GM19467 (cell line): ENCODE results near the gene EEF1AKMT3.
"Not testable (repeated sequence)": the region's sequence is repeated elsewhere in the genome, so short reads cannot be mapped to it uniquely, and the experiment has no call there.

Experiments
- ATAC-seq: cut with Tn5 transposase; IDR thresholded peaks from one replicate; pipeline ENCODE4 v1.9.1; 2021; ENCODE audit warnings: mild to moderate bottlenecking, moderate library complexity; ENCODE audit not compliant: unreplicated experiment

The EEF1AKMT3 gene

GRCh38 chr12:57764662-57765002 is 7.8 kb upstream of the EEF1AKMT3 start:
- no peak for ATAC-seq

DNA sequence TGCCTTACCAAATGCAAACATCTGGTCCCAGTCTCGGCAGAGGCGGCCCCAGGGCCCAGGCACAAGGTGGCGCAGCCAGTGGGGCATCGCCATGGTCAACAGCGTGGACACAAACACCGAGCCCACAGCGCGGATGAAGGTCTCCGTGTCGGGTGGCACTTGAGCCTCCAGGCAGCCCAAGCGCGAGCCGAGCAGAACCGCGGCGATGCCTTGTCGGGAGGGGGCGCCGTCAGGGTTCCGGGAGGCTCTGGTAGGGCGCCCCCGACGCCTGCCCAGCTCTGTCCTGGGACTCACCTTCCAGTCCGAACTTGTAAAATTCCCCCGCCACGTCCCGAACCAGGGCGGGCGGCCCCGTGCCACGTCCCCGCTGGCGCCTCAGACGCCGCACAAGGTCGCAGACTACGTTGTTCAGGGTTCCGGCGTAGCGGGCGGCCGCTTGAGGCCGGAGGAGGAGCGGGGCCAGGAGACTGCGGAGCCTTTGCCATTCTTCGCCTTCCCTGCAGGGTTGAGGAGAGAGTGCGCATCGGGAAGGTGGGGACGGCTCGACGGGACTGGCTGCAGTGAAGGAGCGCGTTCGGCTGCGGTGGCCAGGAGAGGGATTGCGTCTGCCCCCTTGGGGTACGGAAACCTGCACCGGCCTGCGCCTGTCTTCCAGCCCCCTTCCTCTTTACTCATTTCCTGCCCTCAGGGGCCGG is 7.3 kb upstream of the EEF1AKMT3 start:
- peak; percentile 39 for ATAC-seq

DNA sequence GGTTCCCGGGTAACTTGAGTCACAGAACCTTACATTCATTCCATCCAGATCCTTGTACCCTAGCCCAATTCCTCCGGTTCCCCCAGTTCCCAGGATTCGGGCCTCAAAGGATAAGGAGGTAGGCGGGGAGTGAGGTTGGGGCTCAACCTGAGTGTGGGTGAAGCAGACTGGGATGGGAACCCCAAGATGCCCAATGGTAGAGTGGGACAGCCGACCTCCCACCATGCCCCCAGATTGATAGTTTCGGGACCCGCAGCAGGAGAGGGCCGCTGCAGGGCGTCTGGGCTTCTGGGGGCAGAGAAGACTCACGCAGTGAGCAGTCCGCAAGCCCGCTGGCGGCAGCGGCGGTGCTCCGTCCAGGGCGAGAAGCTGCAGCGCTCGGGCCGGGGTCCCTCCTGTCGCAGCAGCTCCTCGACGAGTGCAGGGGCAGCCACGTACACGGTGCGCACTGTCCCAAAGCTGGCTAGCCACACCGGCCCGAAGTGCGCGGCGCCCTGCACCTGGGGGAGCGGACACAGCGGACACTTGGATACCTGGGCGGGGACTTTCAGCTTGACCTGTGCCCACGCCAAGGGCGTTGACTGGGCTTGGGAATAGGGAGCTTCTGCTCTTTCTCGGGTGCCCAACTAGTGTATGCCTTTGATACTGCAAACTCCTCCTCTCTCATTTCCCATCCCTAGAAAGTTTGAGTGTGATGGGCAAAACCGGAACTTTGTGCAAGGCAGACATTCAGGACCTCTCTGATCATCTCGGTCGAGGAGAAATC is 6.5 kb upstream of the EEF1AKMT3 start:
- ATAC-seq = no peak

DNA sequence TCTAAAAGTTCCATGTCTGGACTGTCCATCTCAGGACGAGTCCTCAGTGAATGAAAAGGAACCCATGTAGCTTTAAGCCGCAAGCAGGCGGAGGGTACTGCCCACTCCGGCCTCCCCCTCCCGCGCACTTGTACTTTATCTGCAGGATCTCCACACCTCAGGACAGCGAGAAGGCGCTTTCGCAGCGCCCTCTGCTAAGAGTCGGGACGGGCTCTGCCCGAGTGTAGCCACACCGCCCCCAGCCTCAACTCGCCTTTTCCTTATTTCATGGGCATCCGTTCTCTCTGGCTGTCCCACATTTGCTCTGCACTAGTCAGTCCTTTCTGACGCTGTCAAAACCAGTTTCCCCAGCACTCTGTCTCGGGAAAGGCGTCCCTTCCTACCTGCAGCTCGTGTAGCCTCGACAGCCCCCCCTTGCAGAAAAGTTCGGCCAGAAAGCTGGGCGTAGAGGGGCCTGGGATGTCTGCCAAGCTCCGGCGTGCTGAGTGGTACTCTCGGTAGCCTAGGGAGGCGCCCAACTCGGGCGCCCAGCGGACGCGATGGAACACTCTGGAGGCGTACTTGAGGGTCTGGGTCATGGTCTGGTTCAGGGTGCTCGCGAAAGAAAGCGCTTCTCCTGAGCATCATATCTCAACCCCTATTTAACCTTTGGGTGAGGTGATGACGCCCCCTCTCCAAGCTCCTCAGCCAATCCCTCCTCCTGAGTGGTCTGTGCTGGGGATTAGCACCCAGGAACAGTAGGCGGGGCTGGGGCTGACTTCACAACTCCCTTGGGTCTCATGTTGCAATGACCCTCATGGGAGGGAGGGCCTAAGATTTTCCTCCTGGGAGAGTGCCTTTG is 5.7 kb upstream of the EEF1AKMT3 start, which contains the start of gene CYP27B1:
Gene CYP27B1 (minus strand): TSS at position 615 of the 841 bp plus-strand sequence. CDS start 37 bp downstream, at position 578.
- ATAC-seq = no peak

DNA sequence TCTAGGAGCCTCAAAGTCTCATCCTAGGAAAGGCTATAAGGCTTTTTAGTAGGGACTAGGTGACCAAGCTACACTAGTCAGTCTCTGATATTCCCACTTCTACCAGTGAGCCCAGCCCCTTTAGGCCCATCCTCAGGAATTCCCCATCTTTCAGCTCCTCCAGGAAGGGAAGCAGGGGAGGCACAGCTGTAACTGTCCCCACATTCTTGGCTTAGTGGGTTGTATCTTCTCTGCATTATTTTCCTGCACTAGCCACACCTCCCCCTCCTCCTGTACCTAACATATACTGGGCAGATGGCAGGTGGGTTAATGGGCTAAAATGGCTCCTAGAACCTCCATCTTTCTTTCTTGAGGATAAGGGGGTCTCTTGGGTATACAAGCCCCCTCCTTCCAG is 5.1 kb upstream of the EEF1AKMT3 start:
- ATAC-seq = no peak

DNA sequence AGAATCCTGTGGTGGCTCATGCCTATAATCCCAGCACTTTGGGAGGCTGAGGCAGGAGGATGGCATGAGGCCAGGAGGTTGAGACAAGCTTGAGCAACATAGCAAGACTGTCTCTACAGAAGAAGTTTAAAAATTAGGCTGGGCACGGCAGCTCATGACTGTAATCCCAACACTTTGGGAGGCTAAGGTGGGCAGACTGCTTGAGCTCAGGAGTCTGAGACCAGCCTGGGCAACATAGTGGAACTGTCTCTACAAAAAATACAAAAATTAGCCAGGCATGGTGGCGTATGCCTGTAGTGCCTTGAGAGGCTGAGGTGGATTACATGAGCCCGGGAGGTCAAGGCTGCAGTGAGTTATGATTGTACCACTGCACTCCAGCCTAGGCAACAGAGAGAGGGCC is 4.5 kb upstream of the EEF1AKMT3 start:
- no peak for ATAC-seq

- ATAC-seq = no peak
Measured at GRCh38 chr12:57769594-57769993, 2.8 kb upstream of the EEF1AKMT3 start.

DNA sequence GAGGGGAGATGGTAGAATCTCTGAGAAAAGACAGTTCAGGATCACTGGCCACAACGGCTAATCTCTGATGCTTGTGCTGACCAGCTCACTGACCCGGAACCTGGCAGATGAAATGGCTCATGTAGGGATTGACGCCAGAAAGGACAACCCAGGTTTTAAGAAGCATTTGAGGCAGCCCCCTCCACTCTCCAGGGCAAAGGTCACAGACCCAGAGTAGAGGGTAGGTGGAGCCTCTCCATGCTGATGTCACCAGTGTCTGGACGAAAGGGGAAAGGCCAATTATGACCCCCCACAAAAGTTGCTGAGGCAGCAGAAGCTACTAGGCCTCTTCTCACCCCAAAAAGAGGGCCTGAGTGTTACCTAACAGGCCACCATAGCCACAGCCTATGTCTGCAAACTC is 1.7 kb upstream of the EEF1AKMT3 start:
- ATAC-seq = no peak

- ATAC-seq = peak; percentile 58
Measured at GRCh38 chr12:57771236-57771872, 1.1 kb upstream of the EEF1AKMT3 start.

DNA sequence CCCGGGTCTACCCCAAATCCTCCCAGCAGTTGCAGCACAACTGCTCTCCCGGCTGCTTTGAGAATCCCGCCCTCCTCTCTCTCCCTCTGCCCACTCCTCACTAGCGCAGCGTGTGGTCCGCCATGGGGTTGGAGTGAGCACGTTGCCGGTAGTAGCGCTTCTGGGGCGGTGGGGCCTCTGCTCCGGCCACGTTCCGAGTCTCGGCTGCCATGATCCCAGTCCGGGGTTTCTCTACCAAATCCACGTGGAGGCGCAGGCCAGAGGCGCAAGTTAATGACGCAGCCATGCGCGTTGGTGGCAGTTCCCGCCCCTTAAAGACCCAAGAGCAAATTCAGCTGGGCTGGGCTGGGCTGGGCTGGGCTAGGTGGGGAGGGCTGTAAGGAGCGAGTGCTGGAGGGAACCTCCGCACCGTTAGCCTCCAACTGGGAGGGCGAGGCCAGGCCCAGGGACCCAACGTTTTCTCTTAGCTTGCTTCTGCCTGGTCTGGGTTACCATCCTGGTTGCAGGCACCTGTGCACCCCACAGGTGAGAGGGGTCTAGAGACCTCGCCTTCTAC is 463 bp upstream of the EEF1AKMT3 start, which contains the start of gene METTL1:
Gene METTL1 (minus strand): TSS at position 233 of the 556 bp plus-strand sequence. CDS start 22 bp downstream, at position 211.
- peak; percentile 82 for ATAC-seq

DNA sequence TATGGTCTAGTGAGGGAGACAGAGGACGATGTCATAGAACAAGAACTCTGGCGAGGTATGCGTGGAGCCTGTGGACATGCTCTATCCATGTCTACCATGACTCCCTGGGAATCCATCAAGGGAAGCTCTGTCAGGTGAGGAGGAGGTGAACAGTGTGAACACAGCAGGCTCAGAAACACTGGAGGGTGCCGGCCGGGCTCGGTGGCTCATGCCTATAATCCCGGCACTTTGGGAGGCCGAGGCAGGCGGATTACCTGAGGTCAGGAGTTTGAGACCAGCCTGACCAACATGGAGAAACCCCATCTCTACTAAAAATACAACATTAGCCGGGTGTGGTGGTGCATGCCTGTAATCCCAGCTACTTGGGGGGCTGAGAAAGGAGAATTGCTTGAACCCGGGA is 2.2 kb downstream of the EEF1AKMT3 start:
- ATAC-seq = not testable (repeated sequence)

GRCh38 chr12:57775044-57775443 is 2.6 kb downstream of the EEF1AKMT3 start:
- ATAC-seq = no peak

DNA sequence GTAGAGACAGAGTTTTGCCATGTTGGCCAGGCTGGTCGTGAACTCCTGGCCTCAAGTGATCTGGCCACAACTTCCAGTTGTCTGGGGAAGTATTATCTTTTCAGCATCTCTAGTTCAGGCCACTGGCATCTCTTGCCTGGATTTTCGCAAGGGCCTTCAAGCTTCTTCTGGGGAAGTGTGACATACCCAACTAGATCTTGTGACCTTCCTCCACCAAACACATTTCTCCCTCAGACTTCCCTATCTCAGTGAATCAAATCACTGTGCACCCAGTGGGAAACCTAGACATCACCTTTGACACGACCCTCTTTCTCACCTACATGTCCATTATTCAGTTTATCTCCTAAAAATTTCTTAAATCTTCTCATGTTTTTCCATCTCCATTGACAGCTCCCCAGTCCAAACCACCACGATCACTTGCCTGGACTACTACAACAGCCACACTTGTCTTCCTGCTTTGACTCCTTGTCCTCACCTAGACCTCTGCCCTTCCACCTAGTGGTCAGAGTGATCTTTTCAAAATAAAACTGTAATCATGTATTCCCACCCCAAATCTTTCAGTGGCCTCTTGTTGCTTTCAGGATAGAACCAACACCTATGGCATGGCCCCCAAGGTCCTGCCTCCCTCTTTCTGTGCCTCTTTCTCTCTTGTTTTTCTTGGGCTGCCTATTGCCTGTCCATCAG is 3.3 kb downstream of the EEF1AKMT3 start:
- no peak for ATAC-seq

DNA sequence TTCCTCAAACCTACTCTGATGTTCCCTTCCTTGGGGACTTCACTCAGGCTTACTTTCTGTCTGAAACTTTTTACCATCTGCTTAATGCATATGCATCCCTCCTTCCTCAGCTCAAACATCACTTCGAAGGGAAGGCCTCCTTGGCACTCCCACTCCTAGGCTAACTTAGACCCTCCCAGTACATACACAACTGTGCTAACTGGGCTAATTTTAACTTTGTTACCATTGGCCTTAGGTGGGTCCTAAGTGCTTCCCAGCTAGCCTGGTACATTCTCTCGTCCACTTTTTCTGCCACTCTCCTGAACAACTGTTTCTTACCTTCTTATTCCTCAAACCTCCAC is 3.8 kb downstream of the EEF1AKMT3 start:
- ATAC-seq = no peak

- ATAC-seq = no peak
Measured at GRCh38 chr12:57777367-57777766, 5.0 kb downstream of the EEF1AKMT3 start.

DNA sequence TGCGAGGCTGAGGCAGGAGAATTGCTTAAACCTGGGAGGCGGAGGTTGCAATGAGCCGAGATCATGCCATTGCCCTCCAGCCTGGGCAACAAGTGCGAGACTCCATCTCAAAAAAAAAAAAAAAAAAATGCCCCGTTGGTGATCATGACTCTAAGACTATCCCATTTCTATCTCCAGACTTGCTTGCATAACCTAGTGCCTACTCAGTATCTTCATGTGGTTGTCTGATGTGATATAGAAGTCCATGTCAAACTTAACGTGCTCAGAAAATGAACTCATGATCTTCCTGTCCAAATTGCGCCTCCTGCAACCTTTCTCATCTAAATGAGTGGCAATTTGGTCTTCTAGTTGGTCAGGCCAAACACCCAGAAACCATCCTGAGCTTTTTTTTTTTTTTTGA is 5.5 kb downstream of the EEF1AKMT3 start:
- ATAC-seq = no peak

GRCh38 chr12:57779736-57780135 is 7.3 kb downstream of the EEF1AKMT3 start:
- no peak for ATAC-seq

GRCh38 chr12:57780284-57780897 is 8.0 kb downstream of the EEF1AKMT3 start:
- ATAC-seq = no peak

DNA sequence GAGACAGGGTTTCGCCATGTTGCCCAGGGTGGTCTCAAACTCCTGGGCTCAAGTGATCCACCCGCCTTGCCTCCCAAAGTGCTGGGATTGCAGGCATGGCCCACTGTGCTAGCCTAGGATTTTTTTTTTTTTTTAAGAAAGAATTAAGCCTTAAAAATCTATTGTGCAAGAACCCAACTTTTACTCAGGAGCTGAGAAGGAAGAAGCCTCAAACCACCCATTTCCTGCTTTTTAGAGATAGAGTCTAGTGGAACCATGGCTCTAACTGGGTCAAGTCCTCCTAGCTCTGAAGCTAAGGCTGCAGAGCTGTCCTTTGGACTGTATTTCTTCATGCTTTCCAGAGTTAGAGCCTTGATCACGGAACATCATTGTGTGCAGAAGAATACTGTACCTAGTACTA is 8.8 kb downstream of the EEF1AKMT3 start:
- ATAC-seq = no peak

DNA sequence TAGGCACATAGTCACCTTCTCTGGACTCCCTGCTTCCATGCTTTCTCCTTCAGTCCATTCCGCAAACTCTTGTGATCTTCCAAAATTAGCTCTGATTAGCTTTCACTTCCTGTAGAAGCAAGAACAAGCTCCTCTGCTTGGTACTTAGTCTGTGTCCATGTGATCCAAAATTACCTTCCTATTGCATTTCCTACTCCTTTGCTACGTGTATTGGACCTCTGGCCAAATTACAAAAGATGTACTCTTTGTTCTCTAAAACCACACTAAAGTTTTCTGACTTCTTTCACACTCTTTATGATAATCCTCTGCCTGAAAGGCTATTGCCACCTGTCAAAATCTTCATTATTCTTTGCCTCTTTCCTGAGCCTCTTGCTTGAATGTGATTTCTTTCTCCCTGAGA is 9.4 kb downstream of the EEF1AKMT3 start:
- no peak for ATAC-seq
